Stimulated activated CD4-positive, alpha-beta T cell treated with anti-CD3 and anti-CD28 coated beads, Interleukin-12 subunit alpha, Interleukin-12 subunit beta, amount 100 ng/mL, for 24 hours (primary cell): ENCODE results near the gene DNASE2B.
"Not testable (repeated sequence)": the region's sequence is repeated elsewhere in the genome, so short reads cannot be mapped to it uniquely, and the experiment has no call there.

Experiments used
- DNase-seq, 2 experiments: peaks; one replicate each; pipeline ENCODE4 v3.0.0-alpha.2; 2020; ENCODE audit warnings: low read depth in 2 of 2

The DNASE2B gene

GRCh38 chr1:84412316-84412942 is 14.1 kb downstream of the DNASE2B start:
- no peak for DNase-seq

GRCh38 chr1:84415396-84415795 is 17.1 kb downstream of the DNASE2B start:
- DNase-seq = no peak

- no peak for DNase-seq
Observed at GRCh38 chr1:84422909-84423308, 24.6 kb downstream of the DNASE2B start.

GRCh38 chr1:84424513-84425149 is 26.3 kb downstream of the DNASE2B start:
- no peak for DNase-seq

- DNase-seq = no peak
Observed at GRCh38 chr1:84425150-84425896, 27.0 kb downstream of the DNASE2B start.

- no peak for DNase-seq
Observed at GRCh38 chr1:84426376-84426775, 28.1 kb downstream of the DNASE2B start.

- no peak for DNase-seq
Observed at GRCh38 chr1:84427250-84428188, 29.2 kb downstream of the DNASE2B start.

GRCh38 chr1:84428235-84428634 is 30.0 kb downstream of the DNASE2B start:
- DNase-seq = no peak

GRCh38 chr1:84429231-84429630 is 30.9 kb downstream of the DNASE2B start:
- no peak for DNase-seq

- DNase-seq = no peak
Observed at GRCh38 chr1:84430546-84430945, 32.3 kb downstream of the DNASE2B start.

- DNase-seq = no peak
Observed at GRCh38 chr1:84433258-84434080, 35.2 kb downstream of the DNASE2B start.

GRCh38 chr1:84434081-84434769 is 35.9 kb downstream of the DNASE2B start:
- no peak for DNase-seq

GRCh38 chr1:84434801-84435549 is 36.7 kb downstream of the DNASE2B start:
- no peak for DNase-seq

- DNase-seq = no peak
Observed at GRCh38 chr1:84436876-84437655, 38.8 kb downstream of the DNASE2B start.

- no peak for DNase-seq
Observed at GRCh38 chr1:84442256-84442655, 44.0 kb downstream of the DNASE2B start.

GRCh38 chr1:84442747-84443646 is 44.7 kb downstream of the DNASE2B start:
- DNase-seq = not testable (repeated sequence)

- not testable (repeated sequence) for DNase-seq
Observed at GRCh38 chr1:84448704-84449103, 50.4 kb downstream of the DNASE2B start.

GRCh38 chr1:84450910-84451309 is 52.6 kb downstream of the DNASE2B start:
- no peak for DNase-seq
